ENCODE data around the gene TMPRSS9.

Gene TMPRSS9

DNA sequence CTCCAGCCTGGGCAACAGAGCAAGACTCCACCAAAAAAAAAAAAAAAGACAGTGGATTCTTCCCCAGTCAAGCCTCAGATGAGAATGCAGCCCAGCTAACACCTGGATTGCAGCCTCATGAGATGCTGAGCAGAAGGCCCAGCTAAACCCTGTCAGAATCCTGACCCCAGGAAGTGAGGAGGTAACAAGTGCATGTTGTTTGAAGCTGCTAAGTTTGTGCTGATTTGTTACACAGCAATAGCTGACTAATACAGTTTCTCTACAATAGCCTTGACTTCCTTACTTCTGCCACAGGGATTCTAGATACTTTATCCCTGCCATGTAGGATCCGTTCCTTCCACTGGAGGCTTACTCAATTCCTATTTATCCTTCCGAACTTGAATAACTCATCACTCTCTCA is 20.5 kb downstream of the TMPRSS9 start:
- TF ChIP-seq ZC3H10 (CRISPR knock-in tag; IDR thresholded peaks at IDR 0.05) = no peak
- no peak for TF ChIP-seq ZNF70 (CRISPR knock-in tag; IDR thresholded peaks at IDR 0.05)
- TF ChIP-seq ZNF8 (CRISPR knock-in tag; IDR thresholded peaks at IDR 0.05) = no peak
- no peak for TF ChIP-seq PPARA (CRISPR knock-in tag; IDR thresholded peaks at IDR 0.05; ENCODE audit: borderline replicate concordance)
- TF ChIP-seq RARB (CRISPR knock-in tag; IDR thresholded peaks at IDR 0.05) = no peak
- no peak for TF ChIP-seq ZNF565 (CRISPR knock-in tag; conservative IDR thresholded peaks at IDR 0.05; ENCODE audit: low read depth)
- no peak for TF ChIP-seq ARNTL (CRISPR knock-in tag; IDR thresholded peaks at IDR 0.05; ENCODE audit: borderline replicate concordance, low read depth)
- TF ChIP-seq, protein P1, sequence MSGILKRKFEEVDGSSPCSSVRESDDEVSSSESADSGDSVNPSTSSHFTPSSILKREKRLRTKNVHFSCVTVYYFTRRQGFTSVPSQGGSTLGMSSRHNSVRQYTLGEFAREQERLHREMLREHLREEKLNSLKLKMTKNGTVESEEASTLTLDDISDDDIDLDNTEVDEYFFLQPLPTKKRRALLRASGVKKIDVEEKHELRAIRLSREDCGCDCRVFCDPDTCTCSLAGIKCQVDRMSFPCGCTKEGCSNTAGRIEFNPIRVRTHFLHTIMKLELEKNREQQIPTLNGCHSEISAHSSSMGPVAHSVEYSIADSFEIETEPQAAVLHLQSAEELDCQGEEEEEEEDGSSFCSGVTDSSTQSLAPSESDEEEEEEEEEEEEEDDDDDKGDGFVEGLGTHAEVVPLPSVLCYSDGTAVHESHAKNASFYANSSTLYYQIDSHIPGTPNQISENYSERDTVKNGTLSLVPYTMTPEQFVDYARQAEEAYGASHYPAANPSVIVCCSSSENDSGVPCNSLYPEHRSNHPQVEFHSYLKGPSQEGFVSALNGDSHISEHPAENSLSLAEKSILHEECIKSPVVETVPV (CRISPR knock-in tag; IDR thresholded peaks at IDR 0.05) = no peak
- no peak for TF ChIP-seq CSDC2 (CRISPR knock-in tag; IDR thresholded peaks at IDR 0.05)
- ATAC-seq = no peak

- no peak for ATAC-seq
- TF ChIP-seq ZNF70 (CRISPR knock-in tag; IDR thresholded peaks at IDR 0.05) = no peak
- no peak for TF ChIP-seq SNAI2 (CRISPR knock-in tag; IDR thresholded peaks at IDR 0.05)
- no peak for TF ChIP-seq CSDC2 (CRISPR knock-in tag; IDR thresholded peaks at IDR 0.05)
- TF ChIP-seq ISL1 (CRISPR knock-in tag; IDR thresholded peaks at IDR 0.05) = no peak
- TF ChIP-seq ZFP3 (CRISPR knock-in tag; IDR thresholded peaks at IDR 0.05) = no peak
- no peak for TF ChIP-seq TSHZ2 (CRISPR knock-in tag; IDR thresholded peaks at IDR 0.05)
- no peak for TF ChIP-seq PPARA (CRISPR knock-in tag; IDR thresholded peaks at IDR 0.05; ENCODE audit: borderline replicate concordance)
- TF ChIP-seq ZNF8 (CRISPR knock-in tag; IDR thresholded peaks at IDR 0.05) = no peak
Observed at GRCh38 chr19:2381148-2381820, 21.2 kb downstream of the TMPRSS9 start.

DNA sequence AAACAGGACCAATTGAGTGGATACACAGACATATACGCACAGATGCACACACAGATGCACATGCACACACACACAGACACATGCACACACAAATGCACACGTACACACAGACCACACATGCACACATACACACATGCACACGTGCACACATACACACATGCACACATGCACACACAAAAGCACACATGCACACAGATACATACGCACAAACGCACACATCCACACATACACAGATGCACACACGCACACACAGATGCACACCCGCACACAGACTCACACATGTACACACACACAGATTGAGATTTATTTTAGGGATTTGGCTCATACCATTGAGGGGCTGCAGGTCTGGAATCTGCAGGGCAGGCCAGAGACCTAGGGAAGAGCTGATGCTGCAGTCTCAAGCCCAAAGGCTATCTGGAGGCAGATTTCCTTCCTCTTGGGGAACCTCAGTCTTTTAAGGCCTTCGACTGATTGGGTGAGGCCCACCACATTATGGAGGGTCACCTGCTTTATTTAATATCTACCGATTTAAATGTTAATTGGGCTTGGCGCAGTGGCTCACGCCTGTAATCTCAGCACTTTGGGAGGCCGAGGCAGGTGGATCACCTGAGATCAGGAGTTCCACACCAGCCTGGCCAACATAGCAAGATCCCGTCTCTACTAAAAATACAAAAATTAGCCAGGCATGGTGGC is 22.6 kb downstream of the TMPRSS9 start:
- ATAC-seq = no peak
- TF ChIP-seq TCF4 (CRISPR knock-in tag; IDR thresholded peaks at IDR 0.05; ENCODE audit: borderline replicate concordance) (no peak), GLIS3 (CRISPR knock-in tag; IDR thresholded peaks at IDR 0.05) (no peak), ISL1 (CRISPR knock-in tag; IDR thresholded peaks at IDR 0.05) (no peak), ZNF70 (CRISPR knock-in tag; IDR thresholded peaks at IDR 0.05) (no peak), PPARA (CRISPR knock-in tag; IDR thresholded peaks at IDR 0.05; ENCODE audit: borderline replicate concordance) (no peak), CREB5 (CRISPR knock-in tag; IDR thresholded peaks at IDR 0.05; ENCODE audit: low read depth) (no peak), ZNF565 (CRISPR knock-in tag; conservative IDR thresholded peaks at IDR 0.05; ENCODE audit: low read depth) (no peak)
- TF ChIP-seq, protein P2, sequence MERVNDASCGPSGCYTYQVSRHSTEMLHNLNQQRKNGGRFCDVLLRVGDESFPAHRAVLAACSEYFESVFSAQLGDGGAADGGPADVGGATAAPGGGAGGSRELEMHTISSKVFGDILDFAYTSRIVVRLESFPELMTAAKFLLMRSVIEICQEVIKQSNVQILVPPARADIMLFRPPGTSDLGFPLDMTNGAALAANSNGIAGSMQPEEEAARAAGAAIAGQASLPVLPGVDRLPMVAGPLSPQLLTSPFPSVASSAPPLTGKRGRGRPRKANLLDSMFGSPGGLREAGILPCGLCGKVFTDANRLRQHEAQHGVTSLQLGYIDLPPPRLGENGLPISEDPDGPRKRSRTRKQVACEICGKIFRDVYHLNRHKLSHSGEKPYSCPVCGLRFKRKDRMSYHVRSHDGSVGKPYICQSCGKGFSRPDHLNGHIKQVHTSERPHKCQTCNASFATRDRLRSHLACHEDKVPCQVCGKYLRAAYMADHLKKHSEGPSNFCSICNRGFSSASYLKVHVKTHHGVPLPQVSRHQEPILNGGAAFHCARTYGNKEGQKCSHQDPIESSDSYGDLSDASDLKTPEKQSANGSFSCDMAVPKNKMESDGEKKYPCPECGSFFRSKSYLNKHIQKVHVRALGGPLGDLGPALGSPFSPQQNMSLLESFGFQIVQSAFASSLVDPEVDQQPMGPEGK (CRISPR knock-in tag; IDR thresholded peaks at IDR 0.05; ENCODE audit: borderline replicate concordance) = no peak

DNA sequence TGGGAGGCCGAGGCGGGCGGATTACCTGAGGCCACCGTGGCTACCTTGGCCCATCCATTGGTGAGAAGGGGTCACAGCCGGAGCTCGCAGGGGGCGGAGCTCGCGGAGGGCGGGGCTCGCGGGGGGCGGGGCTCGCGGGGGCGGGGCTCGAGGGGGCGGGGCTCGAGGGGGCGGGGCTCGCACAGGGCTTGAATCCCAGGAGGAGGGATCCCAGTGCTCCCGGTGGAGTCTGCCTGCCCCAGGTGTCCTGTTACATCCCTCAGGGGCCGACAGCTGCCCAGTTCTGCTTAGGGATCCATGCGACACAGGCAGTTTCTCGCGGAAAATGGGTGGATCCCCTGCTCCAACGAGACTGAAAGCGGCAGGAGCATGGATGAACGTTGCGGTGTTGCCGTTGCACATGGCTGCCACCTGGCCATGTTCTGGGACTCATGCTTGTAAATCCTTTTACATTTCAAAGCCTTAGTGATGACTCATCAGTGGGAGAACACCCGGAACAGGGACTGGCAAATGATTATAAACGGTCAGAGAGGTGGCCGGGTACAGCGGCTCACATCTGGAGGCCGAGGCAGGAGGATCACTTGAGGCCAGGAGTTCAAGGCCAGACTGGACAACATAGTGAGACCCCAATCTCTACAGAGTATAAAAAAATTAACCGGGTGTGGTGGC is 25.1 kb downstream of the TMPRSS9 start:
- no peak for TF ChIP-seq GLIS3 (CRISPR knock-in tag; IDR thresholded peaks at IDR 0.05)
- TF ChIP-seq, protein P2 (CRISPR knock-in tag; IDR thresholded peaks at IDR 0.05; ENCODE audit: borderline replicate concordance) = no peak
- no peak for TF ChIP-seq TCF4 (CRISPR knock-in tag; IDR thresholded peaks at IDR 0.05; ENCODE audit: borderline replicate concordance)
- no peak for TF ChIP-seq ARNTL (CRISPR knock-in tag; IDR thresholded peaks at IDR 0.05; ENCODE audit: borderline replicate concordance, low read depth)
- TF ChIP-seq CREB5 (CRISPR knock-in tag; IDR thresholded peaks at IDR 0.05; ENCODE audit: low read depth) = no peak
- no peak for TF ChIP-seq ZNF8 (CRISPR knock-in tag; IDR thresholded peaks at IDR 0.05)
- TF ChIP-seq ZFP30 (CRISPR knock-in tag; IDR thresholded peaks at IDR 0.05) = no peak
- peak; percentile 46; the same call in 1 of the 2 replicates for TF ChIP-seq ZFP3 (CRISPR knock-in tag; IDR thresholded peaks at IDR 0.05)
- ATAC-seq = peak; percentile 83

All from SK-N-SH treated with all-trans-retinoic acid at 6 μM for 48 hours (cell line).